Smooth muscle cell (in vitro differentiated cells): Measurements from ENCODE around the gene PACRG. TPM values are rescaled to one million over a fixed set of nuclear protein-coding genes. Genes with fewer than 3 reads are reported as not detected.

ENCODE experiments used
- DNase-seq: peaks from one replicate; lab custom pipeline; 2025; ENCODE audit not compliant: unreplicated experiment; lab: John Stamatoyannopoulos, UW
- H2AFZ ChIP-seq: fragments of 200-600 bp; sonication (generic); 2 replicates; pipeline ENCODE4 v1.6.0; 2016; ENCODE audit warnings: antibody characterized with exemption, low read depth, mild to moderate bottlenecking
- H3F3A ChIP-seq: fragments of 200-600 bp; sonication (generic); 2 replicates; pipeline ENCODE4 v1.6.0; 2017; ENCODE audit warnings: antibody characterized with exemption, low read depth
- H3K27ac ChIP-seq: fragments of 200-600 bp; sonication (generic); 2 replicates; pipeline ENCODE4 v1.5.1; 2016; ENCODE audit warnings: low read depth, mild to moderate bottlenecking
- H3K27me3 ChIP-seq: fragments of 200-600 bp; sonication (generic); 2 replicates; pipeline ENCODE4 v1.6.1; 2016; ENCODE audit warnings: low read depth, mild to moderate bottlenecking
- H3K36me3 ChIP-seq: fragments of 200-600 bp; sonication (generic); 2 replicates; pipeline ENCODE4 v1.5.1; 2016; ENCODE audit warnings: low read depth
- H3K4me1 ChIP-seq: fragments of 200-600 bp; sonication (generic); 2 replicates; pipeline ENCODE4 v1.5.1; 2016; ENCODE audit warnings: low read depth
- H3K4me2 ChIP-seq: fragments of 200-600 bp; sonication (generic); 2 replicates; pipeline ENCODE4 v1.6.0; 2016; ENCODE audit warnings: mild to moderate bottlenecking
- H3K4me3 ChIP-seq: fragments of 200-600 bp; sonication (generic); 2 replicates; pipeline ENCODE4 v1.5.1; 2016; ENCODE audit warnings: mild to moderate bottlenecking
- H3K79me2 ChIP-seq: fragments of 200-600 bp; sonication (generic); 2 replicates; pipeline ENCODE4 v1.6.0; 2016; ENCODE audit warnings: low read depth, mild to moderate bottlenecking
- H3K9ac ChIP-seq: fragments of 200-600 bp; sonication (generic); 2 replicates; pipeline ENCODE4 v1.6.0; 2016; ENCODE audit warnings: low read depth
- H3K9me3 ChIP-seq: fragments of 200-600 bp; sonication (generic); replicated peaks from 2 replicates; pipeline ENCODE4 v1.5.1; 2016; ENCODE audit warnings: low read depth
- H4K20me1 ChIP-seq: fragments of 200-600 bp; sonication (generic); 2 replicates; pipeline ENCODE4 v1.6.0; 2016; ENCODE audit warnings: low read depth
- WGBS: methylation state at CpG from one replicate; pipeline ENCODE4 v1.1.7; 2016; ENCODE audit warnings: low lambda C conversion rate; 5-methylcytosine and 5-hydroxymethylcytosine counted together
- polyA plus RNA-seq: library from polyadenylated mRNA; unstranded; fragments of >200 nt; fragmentation: Nextera tagmentation; extraction: Ambion mirVana; gene quantifications from 2 replicates; pipeline ENCODE4 v1.2.1, GENCODE V29; 2016
- total RNA-seq: library from RNA; depleted of rRNA; stranded (reverse); fragments of >200 nt; gene quantifications from 2 replicates; pipeline ENCODE4 v1.2.3, GENCODE V29; 2014
- TF ChIP-seq, protein P1 (sequence below): fragments of 200-600 bp; sonication (generic); IDR thresholded peaks from 2 replicates; pipeline ENCODE4 v1.5.1; 2017; ENCODE audit warnings: borderline replicate concordance, mild to moderate bottlenecking, antibody characterized with exemption; ENCODE audit not compliant: insufficient read depth, poor library complexity, severe bottlenecking

The PACRG gene
- total and polyA plus RNA-seq, 2 experiments from 2014 or later: not detected

DNA sequence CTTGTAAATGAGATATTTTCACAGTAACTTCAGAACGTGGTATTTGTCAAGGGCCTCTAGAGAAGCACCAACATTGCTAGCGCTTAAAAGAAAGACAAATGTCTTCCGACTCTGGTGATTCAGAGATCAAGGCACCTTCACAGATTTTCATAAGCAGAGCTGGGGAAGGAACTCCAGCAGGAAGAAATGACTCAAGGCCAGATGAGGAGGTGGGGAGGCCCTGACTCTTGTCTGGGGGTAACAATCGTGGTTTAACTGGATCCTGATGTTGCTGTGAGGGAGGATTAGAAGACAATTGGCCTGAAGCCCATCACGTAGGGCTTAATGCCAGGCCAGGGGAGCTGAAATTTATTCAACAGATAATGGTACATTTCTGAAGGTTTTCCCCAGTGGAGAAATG is 563.8 kb downstream of the PACRG start:
- no peak overlapping the region for H3K4me2 ChIP-seq
- no peaks in the 10 kb centered on the region for H3F3A ChIP-seq
- no peaks in the 10 kb centered on the region for H4K20me1 ChIP-seq
- no peak overlapping the region for H3K9ac ChIP-seq
- no peaks in the 10 kb centered on the region for H3K9me3 ChIP-seq
- no peak overlapping the region for H2AFZ ChIP-seq
- no peak for DNase-seq
- no peaks in the 10 kb centered on the region for H3K27me3 ChIP-seq
- H3K79me2 ChIP-seq: no peaks in the 10 kb centered on the region
- no peaks in the 10 kb centered on the region for H3K36me3 ChIP-seq
- H3K4me1 ChIP-seq: no peaks in the 10 kb centered on the region
- H3K27ac ChIP-seq: no peak overlapping the region
- TF ChIP-seq, protein P1, sequence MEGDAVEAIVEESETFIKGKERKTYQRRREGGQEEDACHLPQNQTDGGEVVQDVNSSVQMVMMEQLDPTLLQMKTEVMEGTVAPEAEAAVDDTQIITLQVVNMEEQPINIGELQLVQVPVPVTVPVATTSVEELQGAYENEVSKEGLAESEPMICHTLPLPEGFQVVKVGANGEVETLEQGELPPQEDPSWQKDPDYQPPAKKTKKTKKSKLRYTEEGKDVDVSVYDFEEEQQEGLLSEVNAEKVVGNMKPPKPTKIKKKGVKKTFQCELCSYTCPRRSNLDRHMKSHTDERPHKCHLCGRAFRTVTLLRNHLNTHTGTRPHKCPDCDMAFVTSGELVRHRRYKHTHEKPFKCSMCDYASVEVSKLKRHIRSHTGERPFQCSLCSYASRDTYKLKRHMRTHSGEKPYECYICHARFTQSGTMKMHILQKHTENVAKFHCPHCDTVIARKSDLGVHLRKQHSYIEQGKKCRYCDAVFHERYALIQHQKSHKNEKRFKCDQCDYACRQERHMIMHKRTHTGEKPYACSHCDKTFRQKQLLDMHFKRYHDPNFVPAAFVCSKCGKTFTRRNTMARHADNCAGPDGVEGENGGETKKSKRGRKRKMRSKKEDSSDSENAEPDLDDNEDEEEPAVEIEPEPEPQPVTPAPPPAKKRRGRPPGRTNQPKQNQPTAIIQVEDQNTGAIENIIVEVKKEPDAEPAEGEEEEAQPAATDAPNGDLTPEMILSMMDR: no peak
- 60% methylated on average over 5 of the region's 5 CpGs for WGBS
- no peak overlapping the region for H3K4me3 ChIP-seq

DNA sequence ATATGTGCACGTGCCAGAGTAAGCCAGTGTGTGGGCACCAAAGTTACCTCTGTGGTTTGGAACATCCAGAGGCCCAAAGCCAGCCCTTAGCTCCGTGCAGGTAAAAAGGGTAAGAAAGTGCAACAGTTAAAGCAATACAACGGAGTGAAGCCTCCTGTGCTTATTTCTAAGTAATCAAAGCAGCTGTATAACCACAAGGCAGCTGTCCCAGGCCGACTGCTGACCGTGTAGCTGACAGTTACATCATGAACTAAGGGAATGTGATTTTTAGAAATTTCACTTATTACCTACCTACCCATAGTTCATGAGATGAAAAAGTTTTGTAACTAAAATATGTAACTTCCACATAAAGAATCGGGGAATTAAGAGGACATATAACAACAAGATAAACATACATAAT is 565.5 kb downstream of the PACRG start:
- no peak overlapping the region for H3K4me3 ChIP-seq
- no peak overlapping the region for H2AFZ ChIP-seq
- H3K9me3 ChIP-seq: no peaks in the 10 kb centered on the region
- H3F3A ChIP-seq: no peaks in the 10 kb centered on the region
- TF ChIP-seq, protein P1: no peak
- 82% methylated on average over 6 of the region's 6 CpGs for whole genome bisulfite sequencing
- no peaks in the 10 kb centered on the region for H3K27me3 ChIP-seq
- H3K79me2 ChIP-seq: no peaks in the 10 kb centered on the region
- no peak overlapping the region for H3K4me2 ChIP-seq
- no peaks in the 10 kb centered on the region for H3K36me3 ChIP-seq
- H3K4me1 ChIP-seq: no peaks in the 10 kb centered on the region
- no peak overlapping the region for H3K9ac ChIP-seq
- no peak overlapping the region for H3K27ac ChIP-seq
- DNase-seq: no peak
- H4K20me1 ChIP-seq: no peaks in the 10 kb centered on the region

DNA sequence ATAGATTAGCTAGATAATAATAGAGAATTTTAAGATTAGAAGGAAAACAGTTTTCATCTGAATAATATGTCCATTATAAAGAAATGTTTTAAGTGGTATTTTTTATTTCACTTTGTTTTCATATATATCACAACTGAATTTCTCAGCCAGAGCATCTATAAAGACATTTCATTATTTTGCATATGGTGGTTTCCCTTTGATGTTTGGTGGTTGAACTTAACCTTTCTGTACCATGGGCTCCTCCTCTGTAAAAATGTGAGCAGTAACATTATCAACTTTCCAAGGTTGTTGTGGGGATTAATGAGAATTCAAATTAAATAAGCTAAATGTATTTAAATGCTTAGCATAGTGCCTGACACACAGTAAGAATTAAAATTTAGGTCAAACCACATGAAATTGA is 567.0 kb downstream of the PACRG start:
- no peak overlapping the region for H3K4me2 ChIP-seq
- no peak overlapping the region for H3K4me3 ChIP-seq
- no peaks in the 10 kb centered on the region for H3K79me2 ChIP-seq
- no peaks in the 10 kb centered on the region for H3F3A ChIP-seq
- no peaks in the 10 kb centered on the region for H3K27me3 ChIP-seq
- H3K27ac ChIP-seq: no peak overlapping the region
- no peak for DNase-seq
- no peaks in the 10 kb centered on the region for H4K20me1 ChIP-seq
- H3K9me3 ChIP-seq: no peaks in the 10 kb centered on the region
- TF ChIP-seq, protein P1: no peak
- H3K36me3 ChIP-seq: no peaks in the 10 kb centered on the region
- no peak overlapping the region for H3K9ac ChIP-seq
- no peak overlapping the region for H2AFZ ChIP-seq
- no peaks in the 10 kb centered on the region for H3K4me1 ChIP-seq

DNA sequence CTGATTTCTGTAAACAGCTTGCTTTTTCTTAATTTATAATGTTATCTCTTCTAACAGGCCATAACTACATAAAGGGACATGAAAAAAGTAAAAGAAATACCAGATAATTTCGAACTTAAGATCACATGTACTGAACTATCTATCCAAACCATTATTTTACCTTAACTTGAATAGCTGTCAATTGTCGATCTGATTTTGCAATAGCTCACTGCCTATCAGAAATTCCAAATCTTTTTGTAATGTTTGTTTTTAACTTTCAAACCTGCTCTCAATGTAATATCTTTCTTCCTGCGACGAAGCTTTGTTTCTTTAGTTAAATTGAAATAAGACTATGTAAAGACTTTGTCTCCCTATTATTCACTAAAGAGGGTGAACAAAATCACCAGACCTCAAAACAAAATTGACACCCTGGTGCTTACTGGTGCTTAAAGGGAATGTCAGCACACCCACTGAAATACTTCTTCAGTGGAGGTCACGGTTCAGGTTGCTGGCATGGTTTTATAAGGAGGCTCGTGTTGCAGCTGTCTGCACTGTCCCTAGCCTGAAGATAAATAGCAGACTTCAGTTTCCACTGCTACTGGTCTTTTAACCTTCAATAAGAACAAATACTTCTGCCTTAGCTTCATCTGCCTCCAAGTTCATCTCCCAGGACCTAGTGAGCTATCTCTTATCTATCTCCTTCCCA is 569.2 kb downstream of the PACRG start:
- Histone ChIP-seq H3K79me2 (no peaks in the 10 kb centered on the region), H3K9me3 (no peaks in the 10 kb centered on the region), H3K27ac (no peak overlapping the region), H3K36me3 (no peaks in the 10 kb centered on the region), H3K4me1 (peaks cover 6% of the 10 kb centered on the region), H3K9ac (no peak overlapping the region), H2AFZ (no peak overlapping the region), H4K20me1 (no peaks in the 10 kb centered on the region), H3K27me3 (no peaks in the 10 kb centered on the region), H3K4me2 (no peak overlapping the region), H3F3A (no peaks in the 10 kb centered on the region), H3K4me3 (no peak overlapping the region)
- 62% methylated on average over 6 of the region's 6 CpGs for WGBS
- DNase-seq: no peak
- TF ChIP-seq, protein P1: no peak
